WERI-Rb-1 (cell line): Measurements from ENCODE around the gene TAF4.

Experiments
- DNase-seq: peaks from one replicate; pipeline ENCODE4 v3.0.0-alpha.2; 2020
- H3K27ac ChIP-seq: fragments of 250-450 bp; sonication (Bioruptor Pico); 2 replicates; pipeline ENCODE4 v1.5.1; 2020; ENCODE audit warnings: mild to moderate bottlenecking, moderate library complexity
- H3K27me3 ChIP-seq: fragments of 250-450 bp; sonication (Bioruptor Pico); 2 replicates; pipeline ENCODE4 v1.5.1; 2021; ENCODE audit warnings: mild to moderate bottlenecking, low read depth, moderate library complexity; ENCODE audit not compliant: insufficient read depth, severe bottlenecking
- H3K36me3 ChIP-seq: fragments of 250-450 bp; sonication (Bioruptor Pico); 2 replicates; pipeline ENCODE4 v1.5.1; 2020; ENCODE audit warnings: mild to moderate bottlenecking, moderate library complexity
- H3K4me3 ChIP-seq: 2 replicates; pipeline ENCODE4 v1.5.1; 2011; ENCODE audit warnings: low read depth, mild to moderate bottlenecking, control low read depth, low read length
- H3K9me3 ChIP-seq: fragments of 250-450 bp; sonication (Bioruptor Pico); 2 replicates; pipeline ENCODE4 v1.5.1; 2021; ENCODE audit warnings: mild to moderate bottlenecking, moderate library complexity; ENCODE audit not compliant: severe bottlenecking
- TF ChIP-seq, protein P1 (sequence below): IDR thresholded peaks from 2 replicates; pipeline ENCODE4 v1.5.1; 2011; ENCODE audit warnings: low read depth, mild to moderate bottlenecking, control low read depth, inconsistent platforms, low read length

Gene TAF4

DNA sequence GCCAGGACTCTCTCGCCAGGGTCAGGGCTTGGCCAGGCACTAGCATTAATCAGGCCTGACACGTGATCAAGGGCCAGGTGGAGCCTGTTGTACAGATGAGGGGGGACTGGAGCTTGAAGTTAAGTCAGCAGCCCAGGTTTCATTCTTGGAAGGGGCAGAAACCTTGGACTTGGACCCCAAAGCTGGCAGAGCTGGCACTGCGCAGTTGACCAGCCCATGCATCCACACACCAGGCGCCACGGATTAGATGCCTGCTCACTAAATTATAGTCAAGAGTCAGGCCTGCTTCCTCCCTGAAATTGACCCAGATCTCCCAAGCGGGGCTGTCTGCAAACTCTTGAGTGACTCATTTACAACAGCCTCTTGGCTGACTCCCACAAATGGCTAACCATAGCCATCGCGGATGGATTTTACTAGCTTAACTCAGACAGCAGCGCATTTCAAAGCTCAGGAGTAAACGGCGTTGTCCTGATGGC, 4.1 kb upstream of the TAF4 start:
- Histone ChIP-seq H3K9me3 (peaks cover 7% of the 10 kb centered on the region), H3K27ac (no peak overlapping the region), H3K4me3 (no peak overlapping the region), H3K27me3 (no peaks in the 10 kb centered on the region), H3K36me3 (peaks cover 2% of the 10 kb centered on the region; the same call in 1 of the 2 replicates)
- TF ChIP-seq, protein P1, sequence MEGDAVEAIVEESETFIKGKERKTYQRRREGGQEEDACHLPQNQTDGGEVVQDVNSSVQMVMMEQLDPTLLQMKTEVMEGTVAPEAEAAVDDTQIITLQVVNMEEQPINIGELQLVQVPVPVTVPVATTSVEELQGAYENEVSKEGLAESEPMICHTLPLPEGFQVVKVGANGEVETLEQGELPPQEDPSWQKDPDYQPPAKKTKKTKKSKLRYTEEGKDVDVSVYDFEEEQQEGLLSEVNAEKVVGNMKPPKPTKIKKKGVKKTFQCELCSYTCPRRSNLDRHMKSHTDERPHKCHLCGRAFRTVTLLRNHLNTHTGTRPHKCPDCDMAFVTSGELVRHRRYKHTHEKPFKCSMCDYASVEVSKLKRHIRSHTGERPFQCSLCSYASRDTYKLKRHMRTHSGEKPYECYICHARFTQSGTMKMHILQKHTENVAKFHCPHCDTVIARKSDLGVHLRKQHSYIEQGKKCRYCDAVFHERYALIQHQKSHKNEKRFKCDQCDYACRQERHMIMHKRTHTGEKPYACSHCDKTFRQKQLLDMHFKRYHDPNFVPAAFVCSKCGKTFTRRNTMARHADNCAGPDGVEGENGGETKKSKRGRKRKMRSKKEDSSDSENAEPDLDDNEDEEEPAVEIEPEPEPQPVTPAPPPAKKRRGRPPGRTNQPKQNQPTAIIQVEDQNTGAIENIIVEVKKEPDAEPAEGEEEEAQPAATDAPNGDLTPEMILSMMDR: no peak
- no peak for DNase-seq

DNA sequence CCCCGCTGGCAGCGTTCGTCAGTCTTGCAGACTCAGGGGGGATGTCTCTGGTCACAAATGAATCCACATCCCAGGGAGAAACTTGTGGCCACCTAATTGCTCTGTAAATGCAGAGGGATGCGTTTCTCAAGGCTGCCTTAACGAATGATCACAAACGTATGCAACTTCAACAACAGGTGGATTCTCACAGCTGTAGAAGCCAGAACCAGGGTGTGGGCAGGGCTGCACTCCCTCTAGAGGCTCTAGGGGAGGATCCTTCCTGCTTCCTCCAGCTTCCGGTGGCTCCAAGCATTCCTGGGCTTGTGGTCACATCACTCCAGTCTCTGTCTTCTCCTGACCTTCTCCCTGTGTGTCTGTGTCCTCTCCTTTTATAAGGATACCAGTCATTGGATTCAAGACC, 3.3 kb upstream of the TAF4 start:
- TF ChIP-seq, protein P1: 0 out of 2 replicates have a peak, but pooled peaks have one; percentile 17
- DNase-seq: no peak
- H3K27ac ChIP-seq: no peak overlapping the region
- H3K4me3 ChIP-seq: no peak overlapping the region
- H3K9me3 ChIP-seq: peaks cover 4% of the 10 kb centered on the region
- no peaks in the 10 kb centered on the region for H3K27me3 ChIP-seq
- H3K36me3 ChIP-seq: peaks cover 6% of the 10 kb centered on the region

DNA sequence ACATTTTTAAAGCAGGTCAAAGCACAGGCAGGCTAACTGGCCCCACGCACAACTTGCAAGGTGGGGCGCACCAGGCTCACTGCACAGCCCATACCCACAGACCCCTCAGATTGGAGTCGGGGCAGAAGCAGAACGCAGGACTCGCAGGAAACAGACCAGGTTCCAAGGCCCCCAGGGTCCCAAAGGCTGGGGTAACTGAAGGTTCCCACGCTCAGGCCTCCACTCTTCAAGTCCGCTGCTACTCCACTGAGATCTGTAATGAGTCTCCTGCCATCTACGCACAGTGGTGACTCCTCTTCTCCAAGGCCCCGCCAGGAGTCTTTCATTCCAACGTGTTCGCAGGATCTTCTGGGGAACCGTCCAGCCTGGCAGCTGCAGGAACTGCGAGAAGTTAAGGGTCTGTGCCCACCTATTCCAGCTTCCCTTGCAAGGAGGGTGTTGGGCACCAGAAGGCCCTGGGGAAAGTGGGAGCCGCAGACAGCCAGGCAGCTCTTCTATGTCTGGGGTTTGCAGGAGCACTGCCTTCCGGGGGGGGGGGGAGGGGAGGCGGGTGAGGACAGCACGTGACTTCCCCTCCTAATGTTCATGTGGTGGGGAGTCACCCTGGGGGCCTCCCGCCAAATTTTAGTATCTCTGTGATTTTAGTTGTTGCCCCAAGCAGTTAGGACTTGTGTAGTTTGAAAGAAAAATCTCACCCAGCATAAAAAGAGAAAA, 2.0 kb upstream of the TAF4 start:
- no peaks in the 10 kb centered on the region for H3K27me3 ChIP-seq
- DNase-seq: no peak
- no peak overlapping the region for H3K27ac ChIP-seq
- peaks cover 19% of the 10 kb centered on the region for H3K36me3 ChIP-seq
- peaks cover 2% of the 10 kb centered on the region for H3K9me3 ChIP-seq
- TF ChIP-seq, protein P1: no peak
- no peak overlapping the region for H3K4me3 ChIP-seq

DNA sequence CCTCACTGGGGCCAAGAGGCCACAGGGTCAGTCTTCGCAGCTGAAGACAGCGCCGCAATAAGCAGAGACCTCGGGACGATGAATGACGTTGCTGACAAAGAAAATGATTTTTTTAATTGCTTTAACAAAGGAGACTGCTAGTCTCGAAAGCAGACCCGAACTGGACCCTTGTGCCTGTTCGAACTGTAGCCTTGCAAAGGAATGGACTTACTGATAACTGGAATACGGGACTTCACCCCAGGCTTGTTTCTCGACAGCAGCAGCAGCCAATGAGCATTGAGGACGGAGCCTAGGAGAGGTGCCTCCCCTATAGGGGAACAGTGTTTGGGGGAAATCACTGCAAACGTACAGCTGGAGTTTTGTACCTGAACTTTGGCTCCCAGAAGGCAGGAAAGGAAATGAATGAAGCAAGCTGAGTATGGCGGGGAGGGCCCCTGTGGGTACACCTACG, 1.3 kb upstream of the TAF4 start:
- no peaks in the 10 kb centered on the region for H3K27me3 ChIP-seq
- H3K36me3 ChIP-seq: peaks cover 19% of the 10 kb centered on the region
- H3K4me3 ChIP-seq: peak overlapping the region; percentile 53
- peaks cover 2% of the 10 kb centered on the region for H3K9me3 ChIP-seq
- DNase-seq: no peak
- TF ChIP-seq, protein P1: no peak
- H3K27ac ChIP-seq: peak overlapping the region; percentile 96

DNA sequence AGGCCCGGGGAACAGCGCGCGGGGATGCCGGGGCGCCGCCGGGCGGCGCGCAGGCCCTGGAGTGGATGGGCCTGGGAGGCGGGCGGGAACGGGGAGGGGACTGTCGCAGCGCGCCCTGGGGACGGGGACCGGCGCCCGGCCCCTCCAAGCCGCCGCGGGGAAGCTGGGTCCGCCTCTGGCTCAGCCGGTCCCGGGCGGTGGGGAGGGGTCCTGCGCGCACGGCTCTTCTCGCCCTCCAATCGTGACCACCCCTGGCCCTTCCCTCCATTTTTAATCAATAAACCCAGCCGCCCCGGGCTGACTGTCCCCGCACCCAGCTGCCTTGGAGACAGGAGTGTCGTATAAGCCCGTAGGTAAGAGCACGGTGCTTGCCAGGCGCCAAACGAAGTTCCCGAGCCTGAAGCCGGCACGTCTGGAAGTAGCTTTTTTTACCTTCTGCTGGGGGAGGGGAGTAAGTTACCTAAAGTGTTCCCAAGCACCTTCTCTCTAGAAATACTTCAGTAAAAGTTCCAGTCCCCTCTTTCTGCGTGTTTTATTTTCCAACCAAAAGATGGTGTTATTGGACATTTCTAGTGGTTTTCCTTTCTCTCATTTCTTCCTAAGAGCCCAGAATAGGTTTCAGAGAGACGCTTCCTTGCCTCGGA, 780 bp upstream of the TAF4 start:
- H3K27ac ChIP-seq: peak overlapping the region; percentile 96

More for the DNA sequence above, 780 bp upstream of the TAF4 start:
- Histone ChIP-seq H3K27me3 (no peaks in the 10 kb centered on the region), H3K36me3 (peaks cover 23% of the 10 kb centered on the region), H3K9me3 (peaks cover 2% of the 10 kb centered on the region), H3K4me3 (peak overlapping the region; percentile 53)
- TF ChIP-seq, protein P1: no peak
- DNase-seq: peak; percentile 77
